NCI-H774 (cell line): ENCODE measurements around the gene COL20A1.
"Not testable (repeated sequence)": the region's sequence is repeated elsewhere in the genome, so short reads cannot be mapped to it uniquely, and the experiment has no call there.

Experiments used
- DNase-seq: peaks from one replicate; lab custom pipeline; 2025; lab: John Stamatoyannopoulos, UW

Gene COL20A1

DNA sequence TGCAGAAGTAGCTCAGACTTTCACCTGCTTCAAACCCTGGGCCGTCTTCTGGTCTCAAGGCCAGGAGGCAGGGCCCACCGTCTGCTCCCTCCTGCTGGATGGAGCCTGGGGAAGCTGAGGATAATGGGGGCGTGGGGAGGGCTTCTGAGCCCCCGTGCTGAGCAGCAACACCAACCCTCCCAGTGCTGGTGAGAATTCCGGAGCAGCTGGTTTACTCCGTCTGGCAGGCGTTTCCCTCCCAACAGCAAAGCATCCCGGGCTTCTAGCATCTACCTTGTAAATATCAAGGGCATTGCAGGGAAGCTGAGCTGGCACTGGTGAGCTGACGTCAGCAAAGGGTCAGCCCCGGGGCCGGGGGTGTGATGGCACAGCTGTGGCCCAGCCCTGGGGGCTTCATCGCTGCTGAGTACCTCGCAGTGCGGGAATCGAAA, 85.0 kb downstream of the COL20A1 start:
- DNase-seq, result no peak

DNA sequence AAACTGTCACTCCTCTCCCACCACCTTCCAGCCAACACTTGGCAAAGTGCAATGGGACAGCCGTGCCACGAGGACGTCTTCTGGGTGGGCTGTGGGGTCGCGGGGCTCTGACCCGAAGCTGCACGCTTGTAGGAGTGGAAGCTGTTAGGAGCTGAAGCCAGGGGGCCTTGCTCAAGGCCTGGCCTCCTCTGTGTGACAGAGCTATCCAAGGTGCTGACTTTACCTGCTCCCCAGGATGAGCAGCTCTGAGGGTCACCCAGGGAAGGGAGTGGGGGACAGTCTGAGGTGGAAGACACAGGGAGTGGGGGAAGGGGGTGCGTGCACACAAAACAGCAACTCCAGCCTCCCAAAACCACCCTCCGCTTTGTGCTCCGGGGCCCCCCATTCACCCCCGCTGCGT, 85.6 kb downstream of the COL20A1 start:
- DNase-seq, result no peak

- no peak for DNase-seq
These were observed 86.3 kb downstream of the COL20A1 start for GRCh38 chr20:63379296-63379695.

- not testable (repeated sequence) for DNase-seq
These were observed 86.9 kb downstream of the COL20A1 start for GRCh38 chr20:63379872-63380271.

DNA sequence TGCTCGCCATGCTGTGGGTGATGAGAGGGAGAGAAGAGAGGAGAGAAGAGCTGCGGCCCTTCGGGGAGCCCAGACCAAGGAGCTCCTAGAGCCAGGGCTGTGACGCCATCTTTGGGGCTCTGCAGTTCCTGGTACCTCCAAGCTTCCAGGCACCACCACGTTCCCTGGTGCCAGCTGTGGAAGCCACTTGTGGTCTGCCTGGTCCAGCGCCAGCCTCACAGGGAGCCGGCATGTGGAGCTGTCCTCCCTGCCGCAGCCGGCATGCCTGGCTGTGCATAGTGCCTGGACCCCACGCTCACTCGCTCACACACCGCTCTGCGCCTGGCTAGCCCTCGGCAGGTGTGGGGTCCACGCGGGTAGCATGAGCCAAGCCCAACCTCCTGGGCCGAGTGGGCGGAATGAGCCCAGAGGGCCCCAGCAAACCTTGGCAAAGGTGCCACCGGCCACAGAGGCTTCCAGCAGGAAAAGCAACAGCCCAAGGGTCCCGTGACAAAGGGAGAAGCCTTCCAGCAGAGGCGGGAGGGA, 87.4 kb downstream of the COL20A1 start:
- no peak for DNase-seq

DNA sequence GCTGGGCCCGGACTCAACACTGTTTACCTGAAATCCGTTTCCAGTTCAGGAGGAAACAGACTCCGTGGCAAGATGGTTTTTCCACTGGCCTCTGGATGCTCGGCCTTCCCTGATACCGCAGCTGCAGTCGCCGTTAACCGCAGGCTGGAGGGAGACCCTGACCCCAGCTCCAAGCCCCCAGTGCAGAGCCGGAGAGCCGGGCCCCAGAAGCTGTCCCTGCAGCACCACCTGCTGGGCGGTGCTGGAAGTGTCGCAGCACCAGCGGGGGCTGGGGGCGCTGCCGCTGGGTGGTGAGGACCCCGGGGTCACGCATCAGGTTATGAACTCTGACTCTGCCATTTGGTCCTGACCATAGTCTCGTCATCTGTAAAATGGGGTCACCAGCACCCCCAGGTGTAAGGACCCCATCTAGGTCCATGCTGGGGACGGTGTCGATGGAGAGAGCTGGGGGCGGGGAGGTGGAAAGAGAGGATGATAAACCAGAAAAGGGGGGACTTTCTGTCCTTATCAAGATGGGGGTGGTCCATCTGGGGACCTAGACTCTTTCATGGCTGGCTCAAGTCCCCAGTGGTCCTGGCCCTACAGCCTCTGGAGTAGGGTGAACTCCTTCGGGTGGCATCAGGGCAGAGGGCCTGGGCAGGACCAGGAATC, 88.9 kb downstream of the COL20A1 start:
- DNase-seq, result no peak

- no peak for DNase-seq
These were observed 89.7 kb downstream of the COL20A1 start for GRCh38 chr20:63382551-63383300.

DNA sequence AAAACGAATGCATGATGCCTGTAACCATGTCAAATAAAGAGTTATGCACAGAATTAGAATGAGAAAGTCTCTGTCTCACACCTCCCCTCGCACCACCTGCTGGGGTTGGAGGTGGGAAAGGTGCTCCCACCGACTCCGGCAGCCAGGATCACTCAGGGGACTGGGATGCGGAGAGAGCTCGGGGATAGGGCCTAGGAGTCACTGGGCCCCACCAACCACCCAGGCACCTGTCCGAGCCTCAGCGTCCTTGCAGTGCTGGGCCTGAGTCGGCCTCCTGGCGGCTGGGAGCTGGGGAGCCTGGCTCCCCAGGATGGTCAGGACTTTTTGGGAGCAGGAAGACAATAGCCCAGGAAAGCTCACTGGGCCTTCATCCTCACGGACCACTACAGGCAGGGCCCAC, 90.6 kb downstream of the COL20A1 start:
- no peak for DNase-seq

DNA sequence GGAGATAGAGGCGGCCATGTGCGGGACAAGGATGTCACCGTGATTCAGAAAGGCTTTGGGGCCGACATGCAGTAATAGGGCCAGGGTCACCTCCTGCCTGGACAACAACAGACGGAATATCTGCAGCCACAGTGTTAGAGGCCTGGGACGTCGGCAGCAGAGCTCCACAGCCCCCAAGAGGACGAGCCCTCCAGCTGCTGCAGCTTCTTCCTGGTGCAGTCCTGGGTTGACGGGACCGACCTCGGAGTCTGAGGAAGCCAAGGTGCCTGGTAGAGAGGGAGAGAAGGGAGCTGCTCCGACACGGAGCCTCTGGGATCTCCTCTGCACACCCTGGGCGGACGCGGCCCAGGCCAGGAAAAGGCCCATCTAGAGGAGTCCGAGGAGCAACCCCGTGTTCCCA, 91.3 kb downstream of the COL20A1 start:
- DNase-seq, result no peak
